HG03039 (cell line): ENCODE results near the gene EFHD2.
"Not testable (repeated sequence)": the region's sequence is repeated elsewhere in the genome, so short reads cannot be mapped to it uniquely, and the experiment has no call there.

Experiments used
- ATAC-seq: cut with Tn5 transposase; IDR thresholded peaks from one replicate; pipeline ENCODE4 v1.9.1; 2021; ENCODE audit warnings: mild to moderate bottlenecking, moderate library complexity; ENCODE audit not compliant: unreplicated experiment

EFHD2 gene

GRCh38 chr1:15410884-15411245 lies 1.2 kb downstream of the EFHD2 start:
- no peak for ATAC-seq

GRCh38 chr1:15411593-15412137 lies 2.0 kb downstream of the EFHD2 start:
- ATAC-seq = no peak

GRCh38 chr1:15412175-15412800 lies 2.6 kb downstream of the EFHD2 start:
- ATAC-seq = no peak

- no peak for ATAC-seq
These were observed 3.2 kb downstream of the EFHD2 start for GRCh38 chr1:15412843-15413242.

GRCh38 chr1:15413563-15414444 lies 4.1 kb downstream of the EFHD2 start:
- no peak for ATAC-seq

GRCh38 chr1:15414445-15414983 lies 4.8 kb downstream of the EFHD2 start:
- ATAC-seq = no peak

GRCh38 chr1:15417059-15417934 lies 7.6 kb downstream of the EFHD2 start:
- no peak for ATAC-seq

GRCh38 chr1:15418806-15419515 lies 9.3 kb downstream of the EFHD2 start:
- no peak for ATAC-seq

GRCh38 chr1:15420853-15421465 lies 11.3 kb downstream of the EFHD2 start:
- no peak for ATAC-seq

GRCh38 chr1:15422871-15423270 lies 13.2 kb downstream of the EFHD2 start:
- no peak for ATAC-seq

GRCh38 chr1:15423355-15424077 lies 13.8 kb downstream of the EFHD2 start:
- ATAC-seq = no peak

- ATAC-seq = no peak
These were observed 14.5 kb downstream of the EFHD2 start for GRCh38 chr1:15424146-15424667.

GRCh38 chr1:15424981-15425380 lies 15.3 kb downstream of the EFHD2 start:
- ATAC-seq = no peak

GRCh38 chr1:15425521-15425920 lies 15.8 kb downstream of the EFHD2 start:
- no peak for ATAC-seq

- no peak for ATAC-seq
These were observed 16.3 kb downstream of the EFHD2 start for GRCh38 chr1:15425958-15426357.

GRCh38 chr1:15426492-15427279 lies 17.0 kb downstream of the EFHD2 start:
- ATAC-seq = no peak

- ATAC-seq = no peak
These were observed 17.6 kb downstream of the EFHD2 start for GRCh38 chr1:15427280-15427666.

- ATAC-seq = not testable (repeated sequence)
These were observed 18.6 kb downstream of the EFHD2 start for GRCh38 chr1:15428252-15428651.
